GM18511 (cell line): ENCODE data around the gene ZNF768.

ENCODE experiments used
- ATAC-seq: cut with Tn5 transposase; IDR thresholded peaks from one replicate; pipeline ENCODE4 v1.9.1; 2021; ENCODE audit warnings: mild to moderate bottlenecking, moderate library complexity; ENCODE audit not compliant: unreplicated experiment

The ZNF768 gene

GRCh38 chr16:30474074-30474452, 52.3 kb downstream of the ZNF768 start:
- ATAC-seq: no peak
